H1 (cell line): ENCODE measurements around the gene PDE3A. TPM values are rescaled to one million over a fixed set of nuclear protein-coding genes. Genes with fewer than 3 reads are reported as not detected.

Experiments
- CTCF ChIA-PET: fragments of 300-600 bp; sonication (Branson Sonifier 250); formaldehyde crosslinking; loops from one replicate; lab custom pipeline; 2021; ENCODE audit not compliant: partially characterized antibody; lab: Charles Lee
- POLR2A ChIA-PET: fragments of 300-600 bp; sonication (Branson Sonifier 250); formaldehyde crosslinking; loops from one replicate; lab custom pipeline; 2021; ENCODE audit warnings: inconsistent platforms; ENCODE audit not compliant: partially characterized antibody; lab: Charles Lee
- DNase-seq, 2 experiments: peaks; one replicate each; pipeline versions ENCODE4 v3.0.0 to v3.0.0-alpha.2; 2010 to 2022; ENCODE audit warnings: low spot score in 2 of 2, low read depth in 1 of 2, mixed read lengths in 1 of 2
- FAIRE-seq: peaks from 2 replicates; lab custom pipeline; 2011; peaks lifted over from hg19 to GRCh38; lab: Jason Lieb, UNC
- H2AFZ ChIP-seq: 2 replicates; pipeline ENCODE4 v1.8.1; 2012; ENCODE audit warnings: low read length, inconsistent platforms
- H2AK5ac ChIP-seq: 2 replicates; pipeline ENCODE4 v1.6.1; 2013; ENCODE audit warnings: low read depth, low read length
- H2BK120ac ChIP-seq: replicated peaks from 2 replicates; pipeline ENCODE3; 2013; ENCODE audit warnings: low read depth, low read length, inconsistent platforms
- H2BK12ac ChIP-seq: 2 replicates; pipeline ENCODE4 v1.6.1; 2013; ENCODE audit warnings: low read depth, low read length
- H2BK15ac ChIP-seq: 2 replicates; pipeline ENCODE4 v1.6.1; 2013; ENCODE audit warnings: low read length
- H2BK20ac ChIP-seq: 2 replicates; pipeline ENCODE4 v1.6.1; 2013; ENCODE audit warnings: low read length
- H2BK5ac ChIP-seq: 2 replicates; pipeline ENCODE4 v1.6.1; 2013; ENCODE audit warnings: low read depth, low read length
- H3K14ac ChIP-seq: 2 replicates; pipeline ENCODE4 v1.6.1; 2013; ENCODE audit warnings: inconsistent platforms; ENCODE audit not compliant: insufficient read length
- H3K18ac ChIP-seq: 2 replicates; pipeline ENCODE4 v1.6.1; 2013; ENCODE audit warnings: low read length; ENCODE audit errors: extremely low read depth
- H3K23ac ChIP-seq: 2 replicates; pipeline ENCODE4 v1.6.1; 2013; ENCODE audit warnings: inconsistent platforms; ENCODE audit not compliant: insufficient read length
- H3K23me2 ChIP-seq: 2 replicates; pipeline ENCODE4 v1.6.1; 2013; ENCODE audit warnings: low read depth, low read length
- H3K27ac ChIP-seq: 2 replicates; pipeline ENCODE4 v1.6.1; 2011; ENCODE audit warnings: low read depth, low read length, inconsistent platforms
- H3K27me3 ChIP-seq, 4 experiments: replicated peaks in 1 of 4; 1 replicate in 1 of 4; 2 replicates in 3 of 4; pipeline versions ENCODE4 v1.6.1 to v1.8.1; 2011 to 2013; ENCODE audit warnings: low read length in 3 of 4, mild to moderate bottlenecking in 3 of 4, inconsistent platforms in 2 of 4, mixed read lengths in 2 of 4, moderate library complexity in 1 of 4; ENCODE audit not compliant: control insufficient read depth in 3 of 4, insufficient read depth in 3 of 4; ENCODE audit errors: extremely low read depth in 1 of 4
- H3K36me3 ChIP-seq, 4 experiments: 2 replicates each; pipeline versions ENCODE4 v1.6.1 to v1.8.1; 2011 to 2013; ENCODE audit warnings: mild to moderate bottlenecking in 4 of 4, low read length in 3 of 4, moderate library complexity in 2 of 4, control low read depth in 1 of 4, inconsistent platforms in 1 of 4; ENCODE audit not compliant: insufficient read depth in 4 of 4, control insufficient read depth in 2 of 4
- H3K4ac ChIP-seq: replicated peaks from 2 replicates; pipeline ENCODE3; 2013; ENCODE audit warnings: low read length, low read depth, mixed read lengths, inconsistent platforms; ENCODE audit not compliant: insufficient read length
- H3K4me1 ChIP-seq, 4 experiments: replicated peaks in 1 of 4; 1 replicate in 1 of 4; 2 replicates in 3 of 4; pipeline versions ENCODE4 v1.6.1 to v1.8.1; 2011 to 2013; ENCODE audit warnings: low read length in 3 of 4, inconsistent platforms in 2 of 4, mixed read lengths in 1 of 4; ENCODE audit not compliant: insufficient read depth in 4 of 4, control insufficient read depth in 3 of 4
- H3K4me2 ChIP-seq, 2 experiments: 2 replicates each; pipeline versions ENCODE4 v1.6.1 to v1.8.1; 2011 to 2013; ENCODE audit warnings: low read depth in 2 of 2, low read length in 2 of 2, control low read depth in 1 of 2, inconsistent platforms in 1 of 2, mild to moderate bottlenecking in 1 of 2; ENCODE audit not compliant: insufficient read depth in 1 of 2
- H3K4me3 ChIP-seq, 4 experiments: fragments of 200-600, 300-600 bp in 1 of 4; sonication (generic), shearing (Covaris generic), sonication (Bioruptor Twin) in 1 of 4; 2 replicates each; pipeline versions ENCODE4 v1.5.1 to v1.8.1; 2011 to 2016; ENCODE audit warnings: low read length in 4 of 4, low read depth in 3 of 4, control low read depth in 2 of 4, inconsistent platforms in 2 of 4, mild to moderate bottlenecking in 2 of 4, mixed read lengths in 1 of 4, moderate library complexity in 1 of 4; ENCODE audit not compliant: insufficient read depth in 2 of 4; ENCODE audit errors: extremely low read depth in 1 of 4
- H3K56ac ChIP-seq: replicated peaks from 2 replicates; pipeline ENCODE3; 2013; ENCODE audit warnings: low read depth, mild to moderate bottlenecking, mixed read lengths, low read length, inconsistent platforms; ENCODE audit not compliant: insufficient read length
- H3K79me1 ChIP-seq: 2 replicates; pipeline ENCODE4 v1.6.1; 2013; ENCODE audit warnings: low read depth, low read length, control low read depth
- H3K79me2 ChIP-seq, 2 experiments: 2 replicates each; pipeline versions ENCODE4 v1.6.1 to v1.8.1; 2012 to 2013; ENCODE audit warnings: low read length in 2 of 2, mild to moderate bottlenecking in 2 of 2, inconsistent platforms in 1 of 2; ENCODE audit not compliant: insufficient read depth in 2 of 2, control insufficient read depth in 1 of 2
- H3K9ac ChIP-seq, 4 experiments: replicated peaks in 1 of 4; 1 replicate in 1 of 4; 2 replicates in 3 of 4; pipeline versions ENCODE4 v1.6.1 to v1.8.1; 2011 to 2013; ENCODE audit warnings: low read depth in 3 of 4, low read length in 3 of 4, control low read depth in 2 of 4, mild to moderate bottlenecking in 2 of 4, moderate library complexity in 2 of 4, inconsistent platforms in 1 of 4; ENCODE audit errors: extremely low read depth in 1 of 4
- H3K9me3 ChIP-seq, 2 experiments: 2 replicates each; pipeline versions ENCODE4 v1.6.1 to v1.8.1; 2012 to 2013; ENCODE audit warnings: mild to moderate bottlenecking in 2 of 2, moderate library complexity in 2 of 2, control low read depth in 1 of 2, inconsistent platforms in 1 of 2, low read depth in 1 of 2, low read length in 1 of 2, mixed read lengths in 1 of 2; ENCODE audit not compliant: insufficient read depth in 2 of 2
- H4K20me1 ChIP-seq, 2 experiments: replicated peaks in 1 of 2; 2 replicates each; pipeline versions ENCODE3 to v1.8.1; 2011 to 2013; ENCODE audit warnings: inconsistent platforms in 2 of 2, low read length in 2 of 2, mild to moderate bottlenecking in 1 of 2; ENCODE audit not compliant: insufficient read depth in 2 of 2, control insufficient read depth in 1 of 2
- H4K5ac ChIP-seq: 2 replicates; pipeline ENCODE4 v1.6.1; 2013; ENCODE audit warnings: low read length, low read depth, mixed read lengths, inconsistent platforms; ENCODE audit not compliant: insufficient read length
- H4K8ac ChIP-seq: 2 replicates; pipeline ENCODE4 v1.8.0; 2013; ENCODE audit warnings: mild to moderate bottlenecking, moderate library complexity, low read length, inconsistent platforms; ENCODE audit not compliant: insufficient read depth; ENCODE audit errors: extremely low read depth
- H4K91ac ChIP-seq: replicated peaks from 2 replicates; pipeline ENCODE3; 2013; ENCODE audit warnings: low read length, mixed read lengths, inconsistent platforms; ENCODE audit not compliant: insufficient read length
- ASH2L ChIP-seq: fragments of 200-600, 300-600 bp; sonication (generic); IDR thresholded peaks from one replicate; pipeline ENCODE4 v1.7.1; 2017; ENCODE audit warnings: low read length
- BRCA1 ChIP-seq: IDR thresholded peaks from 2 replicates; pipeline ENCODE4 v1.6.1; 2012; ENCODE audit warnings: low read depth, low read length, improper control_type of control experiment
- CHD1 ChIP-seq: IDR thresholded peaks from 2 replicates; pipeline ENCODE4 v1.6.1; 2012; ENCODE audit warnings: low read depth, low read length, improper control_type of control experiment
- EP300 ChIP-seq, 2 experiments: IDR thresholded peaks; 1 replicate in 1 of 2; 2 replicates in 1 of 2; pipeline ENCODE4 v1.6.1; 2011 to 2012; ENCODE audit warnings: low read depth in 2 of 2, low read length in 2 of 2, mild to moderate bottlenecking in 2 of 2, borderline replicate concordance in 1 of 2, inconsistent platforms in 1 of 2, moderate library complexity in 1 of 2
- HDAC2 ChIP-seq, 2 experiments: fragments of 300-600 bp in 1 of 2; sonication (generic) in 1 of 2; IDR thresholded peaks; 2 replicates each; pipeline ENCODE4 v1.6.1; 2011 to 2012; ENCODE audit warnings: low read depth in 2 of 2, low read length in 2 of 2, mild to moderate bottlenecking in 2 of 2, moderate library complexity in 2 of 2, borderline replicate concordance in 1 of 2, inconsistent platforms in 1 of 2
- NANOG ChIP-seq: IDR thresholded peaks from 2 replicates; pipeline ENCODE4 v1.6.1; 2011; ENCODE audit warnings: low read length, low read depth, mild to moderate bottlenecking, inconsistent platforms; ENCODE audit not compliant: insufficient read depth, poor library complexity, severe bottlenecking
- POU5F1 ChIP-seq: IDR thresholded peaks from 2 replicates; pipeline ENCODE4 v1.6.1; 2011; ENCODE audit warnings: low read depth, mild to moderate bottlenecking, low read length, moderate library complexity
- RFX5 ChIP-seq: IDR thresholded peaks from 2 replicates; pipeline ENCODE4 v1.6.1; 2011; ENCODE audit warnings: low read depth, low read length, improper control_type of control experiment, borderline replicate concordance
- SIRT6 ChIP-seq: IDR thresholded peaks from one replicate; pipeline ENCODE4 v1.7.1; 2012; ENCODE audit warnings: low read length, inconsistent platforms
- SIX5 ChIP-seq: IDR thresholded peaks from 2 replicates; pipeline ENCODE4 v1.6.1; 2011; ENCODE audit warnings: mild to moderate bottlenecking, low read depth, low read length
- TAF1 ChIP-seq: IDR thresholded peaks from 2 replicates; pipeline ENCODE4 v1.6.1; 2011; ENCODE audit warnings: mild to moderate bottlenecking, low read depth, low read length
- WGBS, 2 experiments: shearing (Covaris generic) in 1 of 2; methylation state at CpG; one replicate each; pipeline versions ENCODE4 v1.1.6 to v1.1.7; 2013 to 2015; ENCODE audit warnings: low lambda C conversion rate in 2 of 2, mixed read lengths in 2 of 2, inconsistent platforms in 1 of 2, low coverage in 1 of 2, missing lambda C conversion rate in 1 of 2; ENCODE audit not compliant: insufficient replicate concordance in 2 of 2, insufficient coverage in 1 of 2, insufficient read length in 1 of 2; ENCODE audit errors: extremely low coverage in 1 of 2, missing lambda C conversion rate in 1 of 2; 5-methylcytosine and 5-hydroxymethylcytosine counted together
- polyA plus RNA-seq, 7 experiments: library from polyadenylated mRNA; depleted of rRNA in 3 of 7; stranded (reverse) in 5 of 7; unstranded in 2 of 7; fragments of >200 nt in 5 of 7; fragments of 200-250 nt in 2 of 7; gene quantifications; 1 replicate in 5 of 7; 2 replicates in 1 of 7; 4 replicates in 1 of 7; pipeline versions ENCODE4 v1.2.1 to v1.2.3, GENCODE V29; 2011 to 2013; ENCODE audit warnings: missing spikeins in 2 of 7, mixed read lengths in 2 of 7
- total RNA-seq: library from RNA; stranded (reverse); fragmentation: NEBNext Ultra II Directional; extraction: Animal tissue kit (Norgen Biotek cat#: 25700); gene quantifications from 2 replicates; pipeline ENCODE4 v1.2.1, GENCODE V29; 2021
- TF ChIP-seq, protein P1 (sequence below): IDR thresholded peaks from 2 replicates; pipeline ENCODE4 v1.6.1; 2012; ENCODE audit warnings: inconsistent platforms
- TF ChIP-seq, protein P2 (sequence below): IDR thresholded peaks from 2 replicates; pipeline ENCODE4 v1.6.1; 2011; ENCODE audit warnings: low read depth, mild to moderate bottlenecking, low read length; ENCODE audit not compliant: insufficient read depth

Gene PDE3A
- total and polyA plus RNA-seq, 2 of the 8 experiments (the other 6 are each of a cell fraction or from before 2014, with no cell fraction given): 1.4 to 3.4 TPM

DNA sequence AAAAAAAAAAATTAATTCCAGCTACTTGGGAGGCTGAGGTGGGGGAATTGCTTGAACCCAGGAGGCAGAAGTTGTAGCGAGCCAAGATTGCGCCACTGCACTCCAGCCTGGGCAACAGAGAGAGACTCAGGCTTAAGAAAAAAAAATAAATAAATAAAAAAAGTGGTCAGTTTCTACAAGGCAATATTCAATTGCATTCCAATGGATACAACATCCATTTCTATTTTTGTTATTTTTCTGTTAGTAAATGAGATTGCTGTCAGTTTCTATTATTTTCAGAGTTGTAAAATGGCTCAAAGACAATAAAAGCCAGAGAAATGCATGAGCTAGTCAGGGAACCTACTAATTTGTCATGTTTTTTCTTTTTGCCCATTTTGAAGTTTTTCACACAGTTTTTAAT, 119.2 kb downstream of the PDE3A start:
- no peak overlapping the region for H3K23ac ChIP-seq
- no peak overlapping the region for H4K8ac ChIP-seq
- H4K91ac ChIP-seq: no peak overlapping the region
- no peaks in the 10 kb centered on the region for H3K23me2 ChIP-seq
- no peaks in the 10 kb centered on the region for H3K79me2 ChIP-seq
- no peak overlapping the region for H2BK5ac ChIP-seq
- H3K27me3 ChIP-seq: no peaks in the 10 kb centered on the region
- no peak overlapping the region for H4K5ac ChIP-seq
- FAIRE-seq (no peak), DNase-seq (no peak)
- peaks cover 0 to 2% (median under 1%) of the 10 kb centered on the region in 4 experiments; a peak in 2 of 7 replicates for H3K4me1 ChIP-seq
- H3K4ac ChIP-seq: no peak overlapping the region
- H2BK15ac ChIP-seq: no peak overlapping the region
- H3K79me1 ChIP-seq: no peaks in the 10 kb centered on the region
- H3K18ac ChIP-seq: no peak overlapping the region
- ChIA-PET CTCF (interaction anchor here (0.7 to 1.2 kb wide), 3 partner anchors 48 to 115 kb away, joined by 3 read pairs; no protein-coding TSS in a partner anchor), POLR2A (no interaction called here)
- no peak overlapping the region for H3K9ac ChIP-seq
- no peak overlapping the region for H2AK5ac ChIP-seq
- no peaks in the 10 kb centered on the region for H3K9me3 ChIP-seq
- H2AFZ ChIP-seq: no peak overlapping the region
- H2BK12ac ChIP-seq: no peak overlapping the region
- no peak overlapping the region for H3K56ac ChIP-seq
- H3K27ac ChIP-seq: no peak overlapping the region
- H4K20me1 ChIP-seq: no peaks in the 10 kb centered on the region
- H2BK20ac ChIP-seq: no peak overlapping the region
- H3K4me3 ChIP-seq: no peak overlapping the region
- H3K14ac ChIP-seq: no peak overlapping the region
- H3K36me3 ChIP-seq: no peaks in the 10 kb centered on the region
- H3K4me2 ChIP-seq: no peak overlapping the region
- 100% methylated on average over 2 of the region's 2 CpGs; no CpG with 5 or more reads in 1 of the 2 experiments for WGBS, 2 experiments
- H2BK120ac ChIP-seq: no peak overlapping the region
- TF ChIP-seq, protein P1, sequence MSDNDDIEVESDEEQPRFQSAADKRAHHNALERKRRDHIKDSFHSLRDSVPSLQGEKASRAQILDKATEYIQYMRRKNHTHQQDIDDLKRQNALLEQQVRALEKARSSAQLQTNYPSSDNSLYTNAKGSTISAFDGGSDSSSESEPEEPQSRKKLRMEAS: no peak
- no peak for TF ChIP-seq ASH2L
- no peak for TF ChIP-seq SIRT6
- TF ChIP-seq HDAC2 (IDR thresholded peaks at IDR 0.05; ENCODE audit: borderline replicate concordance in 1 of 2, low read depth in 2 of 2, low read length in 2 of 2): no peak
- no peak for TF ChIP-seq RFX5
- no peak for TF ChIP-seq SIX5
- TF ChIP-seq POU5F1: no peak
- TF ChIP-seq TAF1: no peak
- TF ChIP-seq CHD1: no peak
- no peak for TF ChIP-seq BRCA1
- no peak for TF ChIP-seq NANOG
- TF ChIP-seq, protein P2, sequence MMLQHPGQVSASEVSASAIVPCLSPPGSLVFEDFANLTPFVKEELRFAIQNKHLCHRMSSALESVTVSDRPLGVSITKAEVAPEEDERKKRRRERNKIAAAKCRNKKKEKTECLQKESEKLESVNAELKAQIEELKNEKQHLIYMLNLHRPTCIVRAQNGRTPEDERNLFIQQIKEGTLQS: no peak
- no peak for TF ChIP-seq EP300 (IDR thresholded peaks at IDR 0.05; ENCODE audit: borderline replicate concordance in 1 of 2, low read depth in 2 of 2, low read length in 2 of 2)
